GM10847 (cell line): ENCODE results near the gene CAMTA1.

Experiments
- POLR2A ChIP-seq: IDR thresholded peaks from 2 replicates; pipeline ENCODE4 v1.6.1; 2011; ENCODE audit not compliant: insufficient read length; ENCODE audit errors: extremely low read depth

The CAMTA1 gene

DNA sequence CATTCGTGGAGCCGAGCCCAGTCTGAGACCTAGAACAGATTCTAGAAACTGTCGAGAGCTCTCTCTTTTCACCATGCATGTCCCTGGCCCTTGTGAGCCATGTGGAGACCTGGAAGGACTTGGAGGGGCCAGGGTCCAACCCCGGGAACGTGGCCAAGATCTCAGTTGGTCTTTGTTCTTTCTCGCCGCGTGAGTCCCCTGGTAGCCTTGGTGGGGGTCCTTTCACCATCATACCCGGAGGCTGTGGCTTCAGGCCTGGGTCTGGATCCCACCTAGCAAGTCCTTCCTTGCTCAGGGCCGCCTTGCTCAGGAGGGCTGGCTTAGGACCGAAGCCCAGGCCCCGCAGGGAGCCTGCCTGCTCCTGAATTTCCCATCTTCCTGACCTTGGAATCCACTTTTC lies 168.0 kb downstream of the CAMTA1 start:
- no peak for TF ChIP-seq POLR2A

DNA sequence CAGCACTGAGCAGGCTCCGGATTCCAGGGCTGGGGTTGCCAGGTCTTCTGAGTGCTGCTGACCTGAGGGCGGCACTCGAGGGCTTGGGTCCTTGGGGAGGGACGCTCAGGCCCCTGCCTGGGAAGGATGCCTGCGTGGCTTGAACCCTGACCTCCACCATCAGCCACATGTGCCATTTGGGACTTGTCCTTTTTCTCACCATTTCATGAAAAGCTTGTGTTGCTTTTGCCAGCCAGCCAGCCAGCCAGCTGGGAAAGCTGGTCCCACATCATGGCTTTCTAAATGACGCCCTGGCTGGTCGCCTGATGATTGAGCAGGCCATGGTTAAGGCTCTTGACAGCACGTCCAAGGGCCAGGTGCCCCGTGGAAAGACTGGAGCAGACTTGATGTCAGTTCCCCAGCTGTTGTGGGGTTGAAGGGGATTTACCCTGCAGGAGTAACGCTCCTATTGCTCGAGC lies 168.7 kb downstream of the CAMTA1 start:
- no peak for TF ChIP-seq POLR2A

- no peak for TF ChIP-seq POLR2A
Measured at GRCh38 chr1:6954591-6954990, 169.3 kb downstream of the CAMTA1 start.

GRCh38 chr1:6955357-6956094 lies 170.3 kb downstream of the CAMTA1 start:
- TF ChIP-seq POLR2A = no peak

DNA sequence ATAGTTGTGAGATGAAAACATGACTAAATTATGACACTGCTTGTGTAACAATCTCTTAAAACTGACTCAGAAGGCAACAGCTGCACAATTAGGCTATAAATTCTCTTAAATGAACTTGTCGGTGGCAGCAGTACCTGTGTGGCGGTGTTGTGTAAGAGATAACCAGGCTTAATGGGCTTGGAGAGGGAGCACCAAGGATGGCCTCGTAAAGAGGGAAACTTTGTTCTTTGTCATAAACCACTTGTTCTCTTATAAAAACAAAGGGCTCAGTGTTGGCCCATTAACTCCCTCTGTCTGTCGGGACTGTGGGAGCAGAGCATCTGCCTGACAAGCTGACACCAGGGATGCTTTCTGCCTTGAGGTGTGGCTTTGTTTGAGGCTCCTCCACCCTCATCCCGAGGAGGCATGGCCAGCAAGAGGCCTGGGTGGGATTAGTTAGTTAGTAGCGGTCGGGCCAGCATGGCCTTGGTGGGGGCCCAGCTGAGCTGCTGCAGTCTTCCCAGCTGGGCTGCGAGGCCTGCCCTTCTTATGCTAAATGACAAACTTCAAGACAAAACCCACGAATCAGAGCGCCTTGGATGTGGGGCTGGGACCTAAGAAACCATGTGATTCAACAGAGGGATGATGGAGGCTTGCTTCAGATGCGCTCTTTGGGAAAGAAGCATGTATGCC lies 171.4 kb downstream of the CAMTA1 start:
- no peak for TF ChIP-seq POLR2A

DNA sequence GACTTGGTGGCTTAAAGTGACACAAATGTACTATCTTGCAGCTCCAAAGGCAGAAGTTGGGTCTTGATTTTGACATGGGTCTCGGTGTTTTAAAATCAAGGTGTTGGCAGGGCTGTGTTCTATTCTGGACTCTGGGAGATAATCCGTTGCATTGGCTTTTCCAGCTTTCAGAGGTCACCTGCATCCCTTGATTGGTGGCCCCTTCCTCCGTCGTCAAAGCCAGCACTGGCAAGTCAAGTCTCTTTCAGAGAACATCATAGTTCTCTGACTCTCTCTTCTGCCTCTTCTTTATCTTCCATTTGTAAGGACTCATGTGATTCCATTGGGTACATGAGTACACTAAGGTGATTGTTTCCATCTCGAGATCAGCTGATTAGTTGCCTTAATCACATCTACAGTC lies 172.1 kb downstream of the CAMTA1 start:
- TF ChIP-seq POLR2A = no peak

DNA sequence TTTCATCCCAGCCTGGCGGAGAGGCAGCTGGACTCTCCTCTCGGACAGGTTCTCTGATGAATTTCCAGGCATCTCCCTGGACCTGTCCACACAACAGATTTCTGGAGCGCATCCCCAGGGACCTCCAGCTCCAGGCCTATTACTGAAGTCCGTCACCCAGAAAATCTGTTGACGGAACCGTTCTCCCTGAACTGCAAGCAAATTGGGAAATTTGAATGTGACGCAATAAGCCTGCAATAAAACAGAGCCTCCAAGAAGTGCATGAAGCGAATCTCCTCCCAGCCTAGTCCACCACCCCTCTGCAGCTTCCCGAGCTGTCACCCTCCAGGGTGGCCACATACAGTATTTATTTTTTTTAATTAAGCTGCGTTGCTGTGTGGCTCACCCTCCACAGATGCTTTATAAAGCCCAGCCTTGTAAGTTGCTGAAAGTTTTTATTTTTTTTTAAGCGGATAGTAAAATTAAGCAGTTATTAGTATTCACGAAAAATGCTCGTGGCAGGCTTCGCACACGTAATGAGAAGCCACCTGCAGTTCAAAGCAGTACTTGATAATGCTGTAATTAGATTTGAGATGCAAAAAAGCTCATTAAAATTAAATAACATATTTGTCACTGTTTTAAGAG lies 173.3 kb downstream of the CAMTA1 start:
- TF ChIP-seq POLR2A = no peak

DNA sequence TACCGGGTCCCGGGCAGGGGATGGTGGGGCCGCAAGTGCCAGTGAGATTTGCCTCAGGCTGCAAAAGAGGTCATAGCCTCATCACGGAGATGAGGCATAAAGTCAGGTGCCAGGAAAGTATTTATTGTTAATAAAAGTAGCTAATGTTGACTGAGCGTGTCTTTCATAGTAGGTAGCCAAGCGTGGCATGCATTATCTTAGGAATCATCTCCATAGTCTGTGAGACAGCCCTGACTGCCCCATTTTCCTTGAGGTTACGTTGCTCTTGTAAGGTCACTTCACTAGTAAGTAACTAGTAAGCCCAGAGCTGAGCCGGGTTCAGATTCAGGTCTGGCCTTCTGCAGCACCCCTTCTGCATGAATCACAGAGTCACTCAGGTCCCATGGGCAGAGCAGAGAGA lies 174.2 kb downstream of the CAMTA1 start:
- TF ChIP-seq POLR2A = no peak

GRCh38 chr1:6960291-6960811 lies 175.1 kb downstream of the CAMTA1 start:
- no peak for TF ChIP-seq POLR2A

DNA sequence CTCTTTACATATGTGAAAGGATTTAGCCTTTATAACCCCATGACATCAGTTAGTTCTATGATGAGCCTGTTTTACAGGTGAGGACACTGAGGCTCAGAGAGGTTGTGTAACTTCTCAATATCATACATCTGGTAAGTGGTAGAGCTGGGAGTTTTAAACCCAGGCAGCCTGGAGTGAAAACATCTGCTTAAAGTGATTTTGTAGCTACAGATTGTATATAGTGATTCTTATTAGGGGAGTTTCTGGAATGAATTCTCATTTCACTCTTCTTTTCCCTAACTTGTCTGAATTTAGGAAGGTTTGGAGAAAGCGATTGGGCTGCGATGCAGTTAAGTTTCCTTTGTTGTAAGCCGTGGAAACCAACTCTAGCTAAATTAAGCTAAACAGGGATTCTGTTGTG lies 175.6 kb downstream of the CAMTA1 start:
- TF ChIP-seq POLR2A = no peak

GRCh38 chr1:6961289-6961688 lies 176.0 kb downstream of the CAMTA1 start:
- no peak for TF ChIP-seq POLR2A

DNA sequence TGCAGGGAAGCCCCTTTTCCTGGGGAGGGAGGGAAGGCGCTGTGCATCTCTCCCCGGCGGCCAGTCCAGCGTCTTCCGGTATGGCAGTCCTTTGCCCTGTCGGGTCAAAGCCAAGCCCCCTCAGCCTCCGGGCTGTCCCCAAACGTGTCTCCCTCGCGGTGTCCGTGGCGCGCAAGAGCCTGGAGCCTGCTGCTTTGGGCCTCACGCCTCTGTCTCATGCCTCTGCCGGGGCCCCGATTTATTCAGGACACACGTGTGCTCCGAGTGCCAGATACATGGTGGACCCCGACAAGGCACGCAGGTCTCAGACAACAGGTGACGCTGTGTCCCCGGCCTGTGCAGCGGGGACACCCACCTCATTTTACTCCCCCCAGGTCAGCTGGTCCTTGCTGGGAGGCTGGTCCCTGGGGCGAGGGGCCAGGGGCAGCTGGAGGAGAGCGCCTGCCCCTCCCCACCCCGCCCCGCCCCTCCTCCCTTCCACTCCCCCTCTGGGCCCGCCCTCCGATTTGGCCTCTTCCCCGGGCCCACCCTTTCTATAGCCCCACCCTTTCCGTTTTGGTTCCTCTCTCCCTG lies 176.7 kb downstream of the CAMTA1 start:
- no peak for TF ChIP-seq POLR2A

- no peak for TF ChIP-seq POLR2A
Measured at GRCh38 chr1:6962478-6962995, 177.3 kb downstream of the CAMTA1 start.

DNA sequence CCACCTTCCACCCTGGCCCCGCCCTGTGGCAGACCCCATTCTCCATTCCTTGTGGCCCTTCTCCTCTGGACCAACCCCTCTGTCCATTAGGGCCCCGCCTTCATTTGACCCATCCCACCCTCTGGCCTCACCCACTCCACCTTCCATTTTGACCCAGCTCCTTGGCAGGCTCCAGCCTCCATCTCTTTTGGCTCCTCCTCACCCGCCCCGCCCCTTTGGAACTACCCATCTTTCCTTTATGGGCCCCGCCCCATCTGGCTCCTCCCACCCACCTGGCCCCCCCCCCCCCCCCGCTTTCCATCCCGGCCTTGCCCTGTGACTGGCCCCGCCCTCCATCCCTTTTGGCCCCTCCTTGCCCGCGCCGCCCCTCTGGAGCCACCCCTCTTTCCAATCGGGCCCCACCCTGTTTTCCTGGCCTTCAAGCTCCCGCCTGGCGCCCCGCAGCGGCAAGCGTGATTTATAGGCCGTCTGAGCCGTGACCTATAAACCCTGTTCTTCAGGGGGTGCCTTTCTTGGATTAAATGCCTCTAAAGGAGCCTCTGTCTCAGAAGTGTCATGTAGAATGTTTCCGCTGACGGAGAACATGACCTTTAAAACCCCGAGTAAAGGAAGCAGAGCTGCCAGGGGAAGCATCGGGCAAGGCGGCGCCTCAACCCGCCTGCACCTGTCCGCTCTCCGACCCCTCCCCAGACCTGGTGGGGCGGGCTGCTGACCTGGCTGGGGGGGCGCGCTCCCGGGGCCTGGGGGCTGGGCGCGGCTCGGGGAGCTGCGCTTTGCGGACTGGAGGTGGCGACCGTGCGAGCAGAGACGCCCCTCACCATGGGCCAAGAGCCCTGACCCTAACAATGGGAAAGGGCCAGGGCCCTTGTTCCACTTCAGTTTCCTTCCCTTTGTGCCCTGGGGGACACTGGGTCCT lies 178.0 kb downstream of the CAMTA1 start:
- no peak for TF ChIP-seq POLR2A
